Measurements from ENCODE around the gene LPP. TPM values are rescaled to one million over a fixed set of nuclear protein-coding genes. Genes with fewer than 3 reads are reported as not detected.

The LPP gene
- total RNA-seq, 1 donor from 2014 or later, result 96.7 TPM

- Mint-ChIP-seq H3K27me3 (no peaks in the 10 kb centered on the region), H3K9me3 (no peaks in the 10 kb centered on the region), H3K36me3 (peaks cover 27% of the 10 kb centered on the region), H3K27ac (peak overlapping the region; percentile 15), H3K4me1 (ENCODE audit: unreplicated experiment) (peaks cover 31% of the 10 kb centered on the region), H3K4me3 (no peak overlapping the region)
- no peak for DNase-seq (ENCODE audit: extremely low spot score, unreplicated experiment)
- no peak for TF ChIP-seq CTCF (conservative IDR thresholded peaks at IDR 0.05)
Measured at GRCh38 chr3:188214442-188214841, 60.5 kb downstream of the LPP start.

GRCh38 chr3:188215129-188215528 is 61.2 kb downstream of the LPP start:
- Mint-ChIP-seq H3K4me1 (ENCODE audit: unreplicated experiment) (peaks cover 33% of the 10 kb centered on the region), H3K36me3 (peaks cover 27% of the 10 kb centered on the region), H3K27me3 (no peaks in the 10 kb centered on the region), H3K9me3 (no peaks in the 10 kb centered on the region), H3K27ac (peak overlapping the region; percentile 19), H3K4me3 (no peak overlapping the region)
- no peak for DNase-seq (ENCODE audit: extremely low spot score, unreplicated experiment)
- no peak for TF ChIP-seq CTCF (conservative IDR thresholded peaks at IDR 0.05)

- peaks cover 40% of the 10 kb centered on the region for H3K4me1 Mint-ChIP-seq (ENCODE audit: unreplicated experiment)
- H3K9me3 Mint-ChIP-seq, result peaks cover 3% of the 10 kb centered on the region
Measured at GRCh38 chr3:188217011-188217463, 63.1 kb downstream of the LPP start.

GRCh38 chr3:188217726-188218125 is 63.8 kb downstream of the LPP start:
- Mint-ChIP-seq H3K27me3 (no peaks in the 10 kb centered on the region), H3K4me3 (no peak overlapping the region)

More at GRCh38 chr3:188217011-188217463, 63.1 kb downstream of the LPP start:
- no peaks in the 10 kb centered on the region for H3K27me3 Mint-ChIP-seq
- peak overlapping the region; percentile 24 for H3K4me3 Mint-ChIP-seq
- H3K36me3 Mint-ChIP-seq, result peaks cover 21% of the 10 kb centered on the region
- DNase-seq (ENCODE audit: extremely low spot score, unreplicated experiment), result no peak
- TF ChIP-seq CTCF (conservative IDR thresholded peaks at IDR 0.05), result no peak
- peak overlapping the region; percentile 15 for H3K27ac Mint-ChIP-seq

GRCh38 chr3:188218603-188219002 is 64.6 kb downstream of the LPP start:
- no peaks in the 10 kb centered on the region for H3K27me3 Mint-ChIP-seq
- peaks cover 21% of the 10 kb centered on the region for H3K36me3 Mint-ChIP-seq
- H3K4me1 Mint-ChIP-seq (ENCODE audit: unreplicated experiment), result peaks cover 37% of the 10 kb centered on the region
- H3K4me3 Mint-ChIP-seq, result no peak overlapping the region
- H3K9me3 Mint-ChIP-seq, result peaks cover 3% of the 10 kb centered on the region
- no peak overlapping the region for H3K27ac Mint-ChIP-seq
- no peak for DNase-seq (ENCODE audit: extremely low spot score, unreplicated experiment)
- no peak for TF ChIP-seq CTCF (conservative IDR thresholded peaks at IDR 0.05)

More at GRCh38 chr3:188217726-188218125, 63.8 kb downstream of the LPP start:
- no peak for DNase-seq (ENCODE audit: extremely low spot score, unreplicated experiment)
- H3K27ac Mint-ChIP-seq, result peak overlapping the region; percentile 29
- H3K4me1 Mint-ChIP-seq (ENCODE audit: unreplicated experiment), result peaks cover 43% of the 10 kb centered on the region
- peaks cover 21% of the 10 kb centered on the region for H3K36me3 Mint-ChIP-seq
- peaks cover 3% of the 10 kb centered on the region for H3K9me3 Mint-ChIP-seq
- TF ChIP-seq CTCF (conservative IDR thresholded peaks at IDR 0.05), result no peak

GRCh38 chr3:188219147-188219546 is 65.2 kb downstream of the LPP start:
- Mint-ChIP-seq H3K27me3 (no peaks in the 10 kb centered on the region), H3K36me3 (peaks cover 26% of the 10 kb centered on the region)
- TF ChIP-seq CTCF (conservative IDR thresholded peaks at IDR 0.05), result no peak

More at GRCh38 chr3:188219147-188219546, 65.2 kb downstream of the LPP start:
- no peak for DNase-seq (ENCODE audit: extremely low spot score, unreplicated experiment)
- H3K4me1 Mint-ChIP-seq (ENCODE audit: unreplicated experiment), result peaks cover 40% of the 10 kb centered on the region
- no peak overlapping the region for H3K4me3 Mint-ChIP-seq
- no peak overlapping the region for H3K27ac Mint-ChIP-seq
- peaks cover 3% of the 10 kb centered on the region for H3K9me3 Mint-ChIP-seq

All from type B pancreatic cell (in vitro differentiated cells).